A673 (cell line): ENCODE data around the gene DENND6A. TPM values are rescaled to one million over a fixed set of nuclear protein-coding genes. Genes with fewer than 3 reads are reported as not detected.

Experiments
- BruUV-seq: library from RNA; stranded (reverse); fragments of 400-500 nt; replicated peaks from 2 replicates; lab custom pipeline; 2021; lab: Mats Ljungman, UMichigan
- CTCF ChIA-PET: fragments of 300-600 bp; sonication (Branson Sonifier 250); formaldehyde crosslinking; loops from one replicate; lab custom pipeline; 2022; ENCODE audit warnings: antibody characterized with exemption; lab: Charles Lee
- POLR2A ChIA-PET: fragments of 300-600 bp; sonication (Branson Sonifier 250); formaldehyde crosslinking; loops from one replicate; lab custom pipeline; 2022; ENCODE audit warnings: antibody characterized with exemption; ENCODE audit not compliant: low non-redundant PET; lab: Charles Lee
- DNase-seq: peaks from one replicate; pipeline ENCODE4 v3.0.0-alpha.2; 2015; ENCODE audit warnings: low spot score
- H3K27ac ChIP-seq: fragments of 200-600 bp; sonication (generic); 2 replicates; pipeline ENCODE4 v1.5.1; 2016; ENCODE audit warnings: mixed run types, low read depth, mild to moderate bottlenecking, mixed read lengths, antibody characterized with exemption, low read length; ENCODE audit not compliant: poor library complexity, severe bottlenecking
- H3K27me3 ChIP-seq: fragments of 200-600 bp; sonication (generic); replicated peaks from 2 replicates; pipeline ENCODE4 v1.6.1; 2017; ENCODE audit warnings: mixed run types, low read depth, mild to moderate bottlenecking, mixed read lengths, antibody characterized with exemption, low read length; ENCODE audit not compliant: insufficient read depth, poor library complexity
- H3K36me3 ChIP-seq: fragments of 200-600 bp; sonication (generic); 2 replicates; pipeline ENCODE4 v1.6.1; 2016; ENCODE audit warnings: mixed run types, mild to moderate bottlenecking, mixed read lengths, antibody characterized with exemption, low read length; ENCODE audit not compliant: insufficient read depth, poor library complexity, severe bottlenecking
- H3K4me1 ChIP-seq: fragments of 200-600 bp; sonication (generic); 2 replicates; pipeline ENCODE4 v1.6.1; 2017; ENCODE audit warnings: mixed run types, mild to moderate bottlenecking, mixed read lengths, antibody characterized with exemption, low read length; ENCODE audit not compliant: insufficient read depth, poor library complexity, severe bottlenecking
- H3K4me3 ChIP-seq: fragments of 200-600 bp; sonication (generic); 2 replicates; pipeline ENCODE4 v1.5.1; 2016; ENCODE audit warnings: low read depth, mixed run types, mild to moderate bottlenecking, mixed read lengths, low read length; ENCODE audit not compliant: poor library complexity, severe bottlenecking
- H3K9me3 ChIP-seq: fragments of 200-600 bp; sonication (generic); 2 replicates; pipeline ENCODE4 v1.6.1; 2016; ENCODE audit warnings: mixed run types, low read depth, mild to moderate bottlenecking, mixed read lengths, antibody characterized with exemption, low read length; ENCODE audit not compliant: poor library complexity, severe bottlenecking
- EZH2 ChIP-seq: fragments of 200-600 bp; sonication (generic); IDR thresholded peaks from 2 replicates; pipeline ENCODE4 v1.6.1; 2017; ENCODE audit warnings: borderline replicate concordance, low read depth, mild to moderate bottlenecking, mixed read lengths, antibody characterized with exemption, low read length; ENCODE audit not compliant: poor library complexity, severe bottlenecking
- intact Hi-C: fragments of 100-400 bp; cut with micrococcal nuclease; formaldehyde crosslinking; loops from one replicate; pipeline ENCODE4 v1.10.0; 2022; ENCODE audit not compliant: unreplicated experiment
- total RNA-seq: library from RNA; stranded (reverse); gene quantifications from 2 replicates; pipeline ENCODE4 v1.2.3, GENCODE V29; 2021
- TF ChIP-seq, protein P1 (sequence below): fragments of 300-800, 200-600 bp; sonication (generic); conservative IDR thresholded peaks from 2 replicates; pipeline ENCODE4 v1.5.1; 2017; ENCODE audit warnings: low read depth, mild to moderate bottlenecking, antibody characterized with exemption, low read length, moderate library complexity, mixed read lengths

Gene DENND6A
- total RNA-seq, 1 experiment from 2014 or later, result 22.1 TPM

GRCh38 chr3:57701781-57702180, 8.9 kb upstream of the DENND6A start:
- H3K9me3 ChIP-seq, result no peaks in the 10 kb centered on the region
- no peaks in the 10 kb centered on the region for H3K4me1 ChIP-seq
- no peak for DNase-seq
- no TSS peak for BruUV-seq
- no peak overlapping the region for H3K27ac ChIP-seq
- CTCF ChIA-PET, result no interaction called here
- H3K36me3 ChIP-seq, result no peaks in the 10 kb centered on the region
- no peak for TF ChIP-seq EZH2
- TF ChIP-seq, protein P1, sequence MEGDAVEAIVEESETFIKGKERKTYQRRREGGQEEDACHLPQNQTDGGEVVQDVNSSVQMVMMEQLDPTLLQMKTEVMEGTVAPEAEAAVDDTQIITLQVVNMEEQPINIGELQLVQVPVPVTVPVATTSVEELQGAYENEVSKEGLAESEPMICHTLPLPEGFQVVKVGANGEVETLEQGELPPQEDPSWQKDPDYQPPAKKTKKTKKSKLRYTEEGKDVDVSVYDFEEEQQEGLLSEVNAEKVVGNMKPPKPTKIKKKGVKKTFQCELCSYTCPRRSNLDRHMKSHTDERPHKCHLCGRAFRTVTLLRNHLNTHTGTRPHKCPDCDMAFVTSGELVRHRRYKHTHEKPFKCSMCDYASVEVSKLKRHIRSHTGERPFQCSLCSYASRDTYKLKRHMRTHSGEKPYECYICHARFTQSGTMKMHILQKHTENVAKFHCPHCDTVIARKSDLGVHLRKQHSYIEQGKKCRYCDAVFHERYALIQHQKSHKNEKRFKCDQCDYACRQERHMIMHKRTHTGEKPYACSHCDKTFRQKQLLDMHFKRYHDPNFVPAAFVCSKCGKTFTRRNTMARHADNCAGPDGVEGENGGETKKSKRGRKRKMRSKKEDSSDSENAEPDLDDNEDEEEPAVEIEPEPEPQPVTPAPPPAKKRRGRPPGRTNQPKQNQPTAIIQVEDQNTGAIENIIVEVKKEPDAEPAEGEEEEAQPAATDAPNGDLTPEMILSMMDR, result no peak
- POLR2A ChIA-PET, result no interaction called here
- H3K4me3 ChIP-seq, result no peak overlapping the region
- H3K27me3 ChIP-seq, result no peaks in the 10 kb centered on the region
- intact Hi-C loops, result no loop called here

GRCh38 chr3:57700737-57701136, 7.9 kb upstream of the DENND6A start:
- ChIA-PET POLR2A (no interaction called here), CTCF (no interaction called here)
- intact Hi-C loops, result no loop called here
- Histone ChIP-seq H3K27ac (no peak overlapping the region), H3K4me3 (no peak overlapping the region), H3K27me3 (no peaks in the 10 kb centered on the region), H3K36me3 (no peaks in the 10 kb centered on the region), H3K4me1 (no peaks in the 10 kb centered on the region), H3K9me3 (no peaks in the 10 kb centered on the region)
- no TSS peak for BruUV-seq
- no peak for TF ChIP-seq EZH2
- TF ChIP-seq, protein P1, result no peak
- no peak for DNase-seq

DNA sequence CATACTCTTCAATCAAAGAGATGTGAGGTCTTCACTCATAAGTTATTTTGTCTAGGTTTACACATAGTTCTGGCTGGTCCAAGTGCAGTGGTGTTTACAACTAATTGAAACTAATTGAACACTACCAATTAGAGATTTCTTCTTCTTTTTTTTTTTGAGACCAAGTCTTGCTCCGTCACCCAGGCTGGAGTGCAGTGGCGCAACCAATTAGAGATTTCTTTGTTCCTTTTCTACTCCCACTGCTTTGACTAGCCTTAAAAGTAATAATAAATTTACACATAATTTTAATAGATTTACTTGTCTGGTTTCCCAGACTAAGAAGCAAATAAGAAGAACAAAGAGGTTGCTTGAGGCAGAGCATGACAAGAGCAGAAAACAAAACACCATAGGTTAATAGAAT, 6.7 kb upstream of the DENND6A start:
- BruUV-seq, result no TSS peak
- ChIA-PET POLR2A (no interaction called here), CTCF (no interaction called here)

More for the DNA sequence above, 6.7 kb upstream of the DENND6A start:
- intact Hi-C loops, result no loop called here
- H3K4me1 ChIP-seq, result no peaks in the 10 kb centered on the region
- no peaks in the 10 kb centered on the region for H3K27me3 ChIP-seq
- H3K9me3 ChIP-seq, result no peaks in the 10 kb centered on the region
- TF ChIP-seq, protein P1, result no peak
- TF ChIP-seq EZH2, result no peak
- H3K36me3 ChIP-seq, result no peaks in the 10 kb centered on the region
- H3K27ac ChIP-seq, result no peak overlapping the region
- H3K4me3 ChIP-seq, result no peak overlapping the region
- DNase-seq, result no peak
